ENCODE measurements around the gene DRD2.

The DRD2 gene

DNA sequence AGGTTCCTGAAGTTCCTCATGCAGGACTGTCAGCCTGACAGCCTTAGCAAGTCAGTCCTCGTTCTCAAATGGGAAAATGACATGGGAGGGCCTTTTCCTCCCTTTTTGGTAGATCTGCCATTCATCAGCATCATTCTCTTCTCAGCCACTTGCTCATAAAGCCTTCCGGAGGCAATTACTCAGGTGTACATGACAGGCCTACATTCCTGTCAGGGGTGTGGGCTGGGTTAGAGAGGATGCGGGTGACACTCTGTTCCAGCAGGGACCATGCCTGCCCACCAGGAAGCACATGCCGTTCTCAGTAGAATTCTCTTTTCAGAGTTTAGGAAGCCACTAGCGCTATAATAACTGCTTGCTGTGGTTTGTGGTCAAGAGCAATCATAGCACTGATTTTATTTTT, 111.8 kb downstream of the DRD2 start:
- no peak for DNase-seq
